Muscle layer of duodenum (tissue), 2 donors: ENCODE measurements around the gene NEUROD1.

ENCODE experiments used
- H3K27ac ChIP-seq: one replicate; pipeline ENCODE4 v1.7.0; 2013; ENCODE audit warnings: mild to moderate bottlenecking, low read length
- H3K27me3 ChIP-seq: one replicate; pipeline ENCODE4 v1.7.0; 2013; ENCODE audit warnings: low read depth, mild to moderate bottlenecking, control low read depth, low read length
- H3K36me3 ChIP-seq, 2 donors: one replicate each; pipeline ENCODE4 v1.7.0; 2013; ENCODE audit warnings: low read length in 2 of 2, control low read depth in 1 of 2, mild to moderate bottlenecking in 1 of 2; ENCODE audit not compliant: insufficient read depth in 2 of 2, control insufficient read depth in 1 of 2
- H3K4me1 ChIP-seq, 2 donors: one replicate each; pipeline ENCODE4 v1.7.0; 2013; ENCODE audit warnings: low read length in 2 of 2, mild to moderate bottlenecking in 2 of 2, control low read depth in 1 of 2, moderate library complexity in 1 of 2; ENCODE audit not compliant: insufficient read depth in 2 of 2, control insufficient read depth in 1 of 2
- H3K4me3 ChIP-seq, 2 donors: one replicate each; pipeline ENCODE4 v1.7.0; 2013; ENCODE audit warnings: low read length in 2 of 2, low read depth in 1 of 2, mild to moderate bottlenecking in 1 of 2
- H3K9me3 ChIP-seq, 2 donors: one replicate each; pipeline ENCODE4 v1.7.0; 2013; ENCODE audit warnings: low read length in 2 of 2, control low read depth in 1 of 2, mild to moderate bottlenecking in 1 of 2; ENCODE audit not compliant: control insufficient read depth in 1 of 2
- donor health status: healthy.

Gene NEUROD1

DNA sequence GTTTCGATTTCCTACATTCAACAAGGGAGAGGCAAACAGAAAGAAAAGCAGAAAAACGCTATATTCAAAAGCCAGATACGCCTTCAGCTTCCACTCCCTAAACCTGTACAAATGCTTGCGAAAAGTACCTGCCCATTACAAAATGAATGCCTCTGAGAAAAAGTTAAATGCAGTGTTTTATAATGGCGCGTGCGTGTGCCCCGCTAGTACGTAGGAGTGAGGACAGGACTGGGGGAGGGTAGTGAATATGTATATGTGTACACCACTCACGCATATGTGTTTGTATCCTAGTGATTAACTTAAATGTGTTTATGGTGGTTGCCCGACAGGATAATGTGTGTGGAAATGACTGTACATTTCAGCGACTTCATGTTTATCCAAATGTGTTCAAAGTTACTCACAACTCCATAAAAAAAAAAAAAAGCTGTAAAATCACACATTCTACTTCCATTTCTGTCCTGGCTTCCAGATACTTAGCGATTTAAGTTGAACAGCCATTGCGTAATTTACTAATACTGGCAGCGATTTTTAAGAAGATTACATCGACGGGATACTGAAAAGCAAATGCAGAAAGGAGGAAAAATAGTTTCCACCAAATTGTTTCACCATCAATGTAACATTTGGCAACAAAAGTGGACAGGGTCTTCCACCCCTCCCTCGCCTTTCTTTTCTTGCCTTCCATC is 1.3 kb downstream of the NEUROD1 start:
- H3K4me3 ChIP-seq, result no peak overlapping the region
- no peak overlapping the region for H3K27ac ChIP-seq
- no peaks in the 10 kb centered on the region for H3K36me3 ChIP-seq
- H3K4me1 ChIP-seq, result peaks cover 0 to 34% of the 10 kb centered on the region in 2 donors
- H3K27me3 ChIP-seq, result peaks cover 64% of the 10 kb centered on the region
- H3K9me3 ChIP-seq, result no peaks in the 10 kb centered on the region

DNA sequence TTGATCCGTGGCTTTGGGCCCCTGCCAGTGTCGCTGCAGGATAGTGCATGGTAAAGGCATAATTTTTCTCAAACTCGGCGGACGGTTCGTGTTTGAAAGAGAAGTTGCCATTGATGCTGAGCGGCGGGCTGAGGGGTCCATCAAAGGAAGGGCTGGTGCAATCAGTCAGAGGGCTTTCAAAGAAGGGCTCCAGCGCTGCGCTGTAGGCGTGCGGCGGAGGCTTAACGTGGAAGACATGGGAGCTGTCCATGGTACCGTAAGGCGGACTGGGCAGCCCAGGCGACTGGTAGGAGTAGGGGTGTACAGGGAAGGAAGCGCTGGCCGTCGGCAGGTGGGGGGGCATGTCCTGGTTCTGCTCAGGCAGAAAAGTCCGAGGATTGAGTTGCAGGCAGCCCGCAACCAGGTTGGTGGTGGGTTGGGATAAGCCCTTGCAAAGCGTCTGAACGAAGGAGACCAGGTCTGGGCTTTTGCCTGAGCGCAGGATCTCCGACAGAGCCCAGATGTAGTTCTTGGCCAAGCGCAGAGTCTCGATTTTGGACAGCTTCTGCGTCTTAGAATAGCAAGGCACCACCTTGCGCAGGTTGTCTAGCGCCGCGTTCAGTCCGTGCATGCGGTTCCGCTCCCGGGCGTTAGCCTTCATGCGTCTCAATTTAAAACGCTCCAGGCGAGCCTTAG is 2.3 kb downstream of the NEUROD1 start:
- Histone ChIP-seq H3K36me3 (no peaks in the 10 kb centered on the region), H3K4me3 (no peak overlapping the region), H3K27me3 (peaks cover 57% of the 10 kb centered on the region), H3K4me1 (peaks cover 0 to 24% of the 10 kb centered on the region in 2 donors), H3K27ac (no peak overlapping the region), H3K9me3 (no peaks in the 10 kb centered on the region)

DNA sequence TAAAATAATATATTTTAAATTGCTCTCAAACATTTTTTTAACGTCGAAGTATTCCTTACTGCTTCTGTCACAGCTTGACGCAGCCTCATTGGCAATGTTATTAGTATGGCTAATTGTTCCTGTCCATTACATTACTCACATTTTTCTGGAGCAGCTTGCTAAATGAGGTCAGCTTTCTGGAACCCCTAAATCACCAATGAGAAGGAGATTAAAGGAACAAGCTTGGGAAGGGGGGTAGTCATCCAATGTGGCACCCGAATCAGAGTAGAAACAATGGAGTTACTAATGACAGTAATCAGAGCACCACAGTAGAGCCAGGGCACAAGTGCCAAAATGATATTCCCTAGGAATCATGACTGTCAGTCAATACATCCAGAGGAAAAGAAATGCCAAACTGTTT is 5.1 kb downstream of the NEUROD1 start:
- Histone ChIP-seq H3K4me1 (no peaks in the 10 kb centered on the region), H3K9me3 (no peaks in the 10 kb centered on the region), H3K4me3 (no peak overlapping the region), H3K36me3 (no peaks in the 10 kb centered on the region), H3K27me3 (peaks cover 29% of the 10 kb centered on the region), H3K27ac (no peak overlapping the region)

DNA sequence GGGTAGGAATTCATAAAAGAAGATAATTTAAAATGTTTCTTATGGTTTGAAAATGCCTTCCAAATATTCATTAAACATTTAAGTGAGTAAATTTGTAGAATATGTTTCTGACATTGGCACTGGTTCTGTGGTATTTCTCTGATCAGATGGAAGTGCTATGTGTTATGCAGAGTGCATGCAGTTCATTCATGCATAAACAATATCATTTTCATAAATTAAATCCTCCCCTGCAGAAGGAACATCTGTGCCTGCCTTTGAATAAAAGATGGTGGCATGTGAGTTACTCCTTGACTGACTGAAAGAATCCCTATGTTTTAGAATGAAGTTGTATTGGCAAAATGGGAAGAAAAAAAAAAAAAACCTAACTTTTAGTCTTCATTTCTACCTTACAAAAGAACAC is 5.9 kb downstream of the NEUROD1 start:
- Histone ChIP-seq H3K36me3 (no peaks in the 10 kb centered on the region), H3K9me3 (no peaks in the 10 kb centered on the region), H3K27me3 (peaks cover 22% of the 10 kb centered on the region), H3K4me3 (no peak overlapping the region), H3K4me1 (no peaks in the 10 kb centered on the region), H3K27ac (no peak overlapping the region)

DNA sequence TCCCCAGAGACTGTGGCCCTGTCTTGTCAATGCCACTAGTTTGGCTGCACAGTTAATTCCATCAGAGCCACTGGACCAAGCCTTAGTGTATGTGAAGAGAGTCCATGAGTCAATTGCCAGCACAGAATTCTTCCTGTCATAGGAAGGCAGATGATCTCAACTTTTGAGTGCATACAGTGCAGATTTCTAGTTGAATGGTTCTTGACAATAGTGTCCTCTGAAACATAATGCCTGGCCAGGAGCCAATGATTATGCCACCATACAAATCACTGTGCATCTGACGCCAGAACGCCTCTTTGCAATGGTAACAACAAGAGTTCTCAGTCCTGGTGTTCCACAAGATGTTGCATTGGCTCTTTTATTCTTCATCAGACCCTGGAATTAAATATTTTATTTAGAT is 7.1 kb downstream of the NEUROD1 start:
- no peaks in the 10 kb centered on the region for H3K4me1 ChIP-seq
- no peaks in the 10 kb centered on the region for H3K36me3 ChIP-seq
- no peak overlapping the region for H3K4me3 ChIP-seq
- H3K27me3 ChIP-seq, result peaks cover 10% of the 10 kb centered on the region
- H3K9me3 ChIP-seq, result no peaks in the 10 kb centered on the region
- H3K27ac ChIP-seq, result no peak overlapping the region

- Histone ChIP-seq H3K36me3 (no peaks in the 10 kb centered on the region), H3K27ac (no peak overlapping the region)
These were observed 7.9 kb downstream of the NEUROD1 start for GRCh38 chr2:181672255-181673008.

DNA sequence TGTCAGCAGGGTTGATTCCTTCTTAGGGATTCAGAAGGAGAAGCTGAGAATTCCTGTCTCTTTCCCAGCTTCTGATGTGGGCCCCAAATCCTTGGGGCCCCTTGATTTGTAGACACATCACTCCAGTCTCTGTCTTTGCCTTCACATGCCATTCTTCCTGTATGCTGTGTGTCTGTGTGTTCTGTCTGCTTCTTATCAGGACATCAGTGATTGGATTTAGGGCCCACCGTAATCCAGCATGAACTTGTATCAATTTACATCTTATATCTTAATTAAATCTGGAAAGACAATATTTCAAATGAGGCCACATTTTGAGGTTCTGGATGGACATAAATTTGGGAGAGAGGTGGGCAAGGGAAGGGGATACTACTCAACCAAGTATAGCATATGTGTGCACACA is 9.7 kb downstream of the NEUROD1 start:
- Histone ChIP-seq H3K36me3 (no peaks in the 10 kb centered on the region), H3K9me3 (peaks cover 0 to 8% of the 10 kb centered on the region in 2 donors), H3K27me3 (peaks cover 5% of the 10 kb centered on the region), H3K4me3 (no peak overlapping the region), H3K27ac (no peak overlapping the region), H3K4me1 (no peaks in the 10 kb centered on the region)

More at GRCh38 chr2:181672255-181673008, 7.9 kb downstream of the NEUROD1 start:
- Histone ChIP-seq H3K4me1 (no peaks in the 10 kb centered on the region), H3K27me3 (peaks cover 5% of the 10 kb centered on the region), H3K4me3 (no peak overlapping the region), H3K9me3 (no peaks in the 10 kb centered on the region)

GRCh38 chr2:181667234-181667633 is 13.1 kb downstream of the NEUROD1 start:
- Histone ChIP-seq H3K27ac (no peak overlapping the region), H3K9me3 (peaks cover 4 to 11% of the 10 kb centered on the region in 2 donors), H3K36me3 (no peaks in the 10 kb centered on the region), H3K4me1 (no peaks in the 10 kb centered on the region), H3K27me3 (no peaks in the 10 kb centered on the region), H3K4me3 (no peak overlapping the region)

DNA sequence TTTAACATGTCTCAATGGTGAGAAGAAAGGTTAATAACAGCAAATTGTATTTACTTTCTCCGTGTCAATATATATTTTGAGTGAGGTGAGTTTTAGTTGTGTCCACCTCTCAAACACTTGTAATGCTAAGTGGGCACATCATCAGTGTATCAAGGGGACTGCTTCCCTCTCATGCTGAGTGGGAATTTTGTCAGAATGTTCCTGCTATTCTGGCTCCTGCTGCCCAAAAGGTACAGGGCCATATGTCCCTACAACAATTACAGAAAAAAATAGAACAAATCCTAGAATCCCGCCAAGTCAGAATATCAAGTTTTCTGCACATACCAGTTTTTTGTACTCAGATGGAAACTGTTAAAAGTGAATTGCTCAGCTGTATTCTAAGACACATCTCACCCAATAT is 18.0 kb downstream of the NEUROD1 start:
- H3K27me3 ChIP-seq, result no peaks in the 10 kb centered on the region
- H3K4me3 ChIP-seq, result no peak overlapping the region
- H3K27ac ChIP-seq, result no peak overlapping the region
- peaks cover 0 to under 1% of the 10 kb centered on the region in 2 donors for H3K4me1 ChIP-seq
- H3K36me3 ChIP-seq, result no peaks in the 10 kb centered on the region
- peaks cover 4 to 11% of the 10 kb centered on the region in 2 donors for H3K9me3 ChIP-seq

GRCh38 chr2:181660181-181660580 is 20.1 kb downstream of the NEUROD1 start:
- Histone ChIP-seq H3K4me3 (no peak overlapping the region), H3K9me3 (peaks cover 0 to 2% of the 10 kb centered on the region in 2 donors), H3K27me3 (no peaks in the 10 kb centered on the region), H3K4me1 (peaks cover 0 to 5% of the 10 kb centered on the region in 2 donors), H3K36me3 (no peaks in the 10 kb centered on the region), H3K27ac (no peak overlapping the region)

GRCh38 chr2:181658444-181658843 is 21.9 kb downstream of the NEUROD1 start:
- Histone ChIP-seq H3K4me3 (no peak overlapping the region), H3K9me3 (no peaks in the 10 kb centered on the region), H3K36me3 (no peaks in the 10 kb centered on the region), H3K27me3 (no peaks in the 10 kb centered on the region), H3K27ac (no peak overlapping the region), H3K4me1 (peaks cover 0 to 5% of the 10 kb centered on the region in 2 donors)
